Stimulated activated CD4-positive, alpha-beta T cell treated with anti-CD3 and anti-CD28 coated beads, TNF-alpha, amount 100 ng/mL, for 24 hours (primary cell): ENCODE data around the gene KRT39.
"Not testable (repeated sequence)": the region's sequence is repeated elsewhere in the genome, so short reads cannot be mapped to it uniquely, and the experiment has no call there.

Source experiments
- DNase-seq, 3 experiments: peaks; one replicate each; pipeline ENCODE4 v3.0.0-alpha.2; 2020; ENCODE audit warnings: low read depth in 3 of 3

The KRT39 gene

GRCh38 chr17:40966848-40967247, at the start of gene KRT39:
KRT39 (minus strand) TSS chr17:40966948; CDS start chr17:40966856, 92 bp downstream.
- no peak for DNase-seq

- no peak for DNase-seq
These were observed 48.7 kb upstream of the KRT39 start for GRCh38 chr17:41015454-41015853.

- DNase-seq, result no peak
These were observed 46.9 kb upstream of the KRT39 start for GRCh38 chr17:41013606-41014005.

- no peak for DNase-seq
These were observed 46.4 kb upstream of the KRT39 start for GRCh38 chr17:41013181-41013580.

- DNase-seq, result no peak
These were observed 45.8 kb upstream of the KRT39 start for GRCh38 chr17:41012326-41013120.

GRCh38 chr17:41010441-41010840, 43.7 kb upstream of the KRT39 start:
- no peak for DNase-seq

GRCh38 chr17:41009936-41010335, 43.2 kb upstream of the KRT39 start:
- DNase-seq, result no peak

- DNase-seq, result no peak
These were observed 42.6 kb upstream of the KRT39 start for GRCh38 chr17:41009301-41009760.

GRCh38 chr17:41008811-41009210, 42.1 kb upstream of the KRT39 start, which contains the start of gene KRTAP3-1:
KRTAP3-1 (minus strand) TSS chr17:41009128; CDS start chr17:41009074, 54 bp downstream.
- DNase-seq, result no peak

GRCh38 chr17:41004397-41004796, 37.6 kb upstream of the KRT39 start:
- DNase-seq, result no peak

GRCh38 chr17:41003926-41004325, 37.2 kb upstream of the KRT39 start:
- no peak for DNase-seq

GRCh38 chr17:41002814-41003213, 36.1 kb upstream of the KRT39 start:
- no peak for DNase-seq

- no peak for DNase-seq
These were observed 35.0 kb upstream of the KRT39 start for GRCh38 chr17:41001795-41002194.

- not testable (repeated sequence) for DNase-seq
These were observed 32.8 kb upstream of the KRT39 start, which contains the start of gene KRTAP3-2 for GRCh38 chr17:40999563-40999962. KRTAP3-2 (minus strand) TSS chr17:40999906; CDS start chr17:40999853, 53 bp downstream.

GRCh38 chr17:40997361-40997760, 30.6 kb upstream of the KRT39 start:
- DNase-seq, result no peak

- no peak for DNase-seq
These were observed 30.1 kb upstream of the KRT39 start for GRCh38 chr17:40996829-40997228.

- DNase-seq, result no peak
These were observed 28.4 kb upstream of the KRT39 start for GRCh38 chr17:40995116-40995515.

GRCh38 chr17:40993839-40994238, 27.1 kb upstream of the KRT39 start, which contains the start of gene KRTAP3-3:
KRTAP3-3 (minus strand) TSS chr17:40994164; CDS start chr17:40994097, 67 bp downstream.
- no peak for DNase-seq

GRCh38 chr17:40993084-40993483, 26.3 kb upstream of the KRT39 start:
- DNase-seq, result no peak

GRCh38 chr17:40992666-40993065, 25.9 kb upstream of the KRT39 start:
- DNase-seq, result no peak

- DNase-seq, result no peak
These were observed 20.2 kb upstream of the KRT39 start for GRCh38 chr17:40986920-40987319.

- DNase-seq, result no peak
These were observed 17.5 kb upstream of the KRT39 start, which contains the start of gene KRT40 for GRCh38 chr17:40984226-40984625. KRT40 (minus strand) TSS chr17:40984326; CDS start chr17:40984273, 53 bp downstream.

- no peak for DNase-seq
These were observed 14.4 kb upstream of the KRT39 start for GRCh38 chr17:40981115-40981514.
